Measurements from ENCODE around the gene BORCS5.

BORCS5 gene

DNA sequence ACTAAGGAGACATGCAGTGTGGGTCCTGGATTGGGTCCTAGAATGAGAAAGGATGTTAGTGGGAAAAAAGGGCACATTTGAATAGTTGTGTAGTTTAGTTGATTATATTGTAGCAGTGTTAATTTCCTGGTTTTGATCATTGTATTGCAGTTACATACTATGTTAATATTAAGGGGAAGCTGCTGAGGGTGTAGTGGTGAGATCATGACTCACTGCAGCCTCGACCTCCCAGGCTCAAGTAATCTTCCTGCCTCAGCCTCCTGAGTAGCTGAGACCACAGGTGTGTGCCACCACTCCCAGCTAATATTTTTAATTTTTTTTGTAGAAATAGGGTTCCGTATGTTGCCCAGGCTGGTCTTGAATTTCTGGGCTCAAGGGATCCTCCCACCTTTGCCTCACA is 21.7 kb downstream of the BORCS5 start:
- no peak for TF ChIP-seq POLR2AphosphoS5 (IDR thresholded peaks at IDR 0.05; ENCODE audit: low read depth, low read length)
- no peak for TF ChIP-seq SIN3A (IDR thresholded peaks at IDR 0.05; ENCODE audit: borderline replicate concordance, insufficient read depth, low read length)
- no peak for TF ChIP-seq FOXP2 (optimal IDR thresholded peaks at IDR 0.05; ENCODE audit: borderline replicate concordance, extremely low read depth, extremely low read length, insufficient read depth)
- TF ChIP-seq, protein P1, sequence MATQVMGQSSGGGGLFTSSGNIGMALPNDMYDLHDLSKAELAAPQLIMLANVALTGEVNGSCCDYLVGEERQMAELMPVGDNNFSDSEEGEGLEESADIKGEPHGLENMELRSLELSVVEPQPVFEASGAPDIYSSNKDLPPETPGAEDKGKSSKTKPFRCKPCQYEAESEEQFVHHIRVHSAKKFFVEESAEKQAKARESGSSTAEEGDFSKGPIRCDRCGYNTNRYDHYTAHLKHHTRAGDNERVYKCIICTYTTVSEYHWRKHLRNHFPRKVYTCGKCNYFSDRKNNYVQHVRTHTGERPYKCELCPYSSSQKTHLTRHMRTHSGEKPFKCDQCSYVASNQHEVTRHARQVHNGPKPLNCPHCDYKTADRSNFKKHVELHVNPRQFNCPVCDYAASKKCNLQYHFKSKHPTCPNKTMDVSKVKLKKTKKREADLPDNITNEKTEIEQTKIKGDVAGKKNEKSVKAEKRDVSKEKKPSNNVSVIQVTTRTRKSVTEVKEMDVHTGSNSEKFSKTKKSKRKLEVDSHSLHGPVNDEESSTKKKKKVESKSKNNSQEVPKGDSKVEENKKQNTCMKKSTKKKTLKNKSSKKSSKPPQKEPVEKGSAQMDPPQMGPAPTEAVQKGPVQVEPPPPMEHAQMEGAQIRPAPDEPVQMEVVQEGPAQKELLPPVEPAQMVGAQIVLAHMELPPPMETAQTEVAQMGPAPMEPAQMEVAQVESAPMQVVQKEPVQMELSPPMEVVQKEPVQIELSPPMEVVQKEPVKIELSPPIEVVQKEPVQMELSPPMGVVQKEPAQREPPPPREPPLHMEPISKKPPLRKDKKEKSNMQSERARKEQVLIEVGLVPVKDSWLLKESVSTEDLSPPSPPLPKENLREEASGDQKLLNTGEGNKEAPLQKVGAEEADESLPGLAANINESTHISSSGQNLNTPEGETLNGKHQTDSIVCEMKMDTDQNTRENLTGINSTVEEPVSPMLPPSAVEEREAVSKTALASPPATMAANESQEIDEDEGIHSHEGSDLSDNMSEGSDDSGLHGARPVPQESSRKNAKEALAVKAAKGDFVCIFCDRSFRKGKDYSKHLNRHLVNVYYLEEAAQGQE (IDR thresholded peaks at IDR 0.05; ENCODE audit: insufficient read depth in 1 of 2, low read depth in 2 of 2, low read length in 2 of 2): no peak
- TF ChIP-seq TAF1 (IDR thresholded peaks at IDR 0.05; ENCODE audit: borderline replicate concordance, insufficient read depth, low read length): no peak

DNA sequence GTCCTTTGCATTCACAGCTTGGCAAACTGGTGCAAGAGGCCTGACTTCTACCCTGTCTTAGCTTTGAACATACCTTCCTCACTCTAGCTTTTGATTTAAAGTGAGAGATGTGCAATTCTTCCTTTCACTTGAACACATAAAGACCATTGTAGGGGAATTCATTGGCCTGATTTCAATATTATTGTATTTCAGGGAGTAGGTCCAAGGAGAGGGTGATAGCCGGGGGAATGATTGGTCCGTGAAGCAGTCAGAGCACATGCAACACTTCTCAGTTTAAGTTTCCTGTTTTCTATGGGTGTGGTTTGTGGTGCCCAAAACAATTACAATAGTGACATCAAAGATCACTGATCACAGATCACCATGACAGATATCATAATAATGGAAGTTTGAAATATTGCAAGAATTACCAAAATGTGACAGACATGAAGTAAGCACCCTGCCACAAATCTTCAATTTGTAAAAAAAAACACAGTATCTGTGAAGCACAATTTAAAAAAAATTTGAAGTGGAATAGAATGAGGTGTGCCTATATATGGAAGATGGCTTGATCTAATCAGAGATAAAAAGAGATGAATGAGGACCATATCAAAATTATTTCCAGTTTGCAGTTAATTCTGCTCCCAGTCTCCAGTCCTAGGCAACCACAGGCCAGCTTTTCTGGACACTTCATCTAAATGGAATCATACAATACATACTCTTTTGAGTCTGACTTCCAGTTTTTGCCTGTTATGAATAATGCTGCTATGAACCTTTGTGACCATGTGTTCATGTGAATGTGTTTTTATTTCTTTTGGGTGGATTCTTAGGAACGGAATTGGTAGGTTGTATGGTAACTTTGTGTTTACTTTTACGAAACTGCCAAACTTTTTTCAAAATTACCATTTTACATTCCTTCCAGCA is 23.2 kb downstream of the BORCS5 start:
- TF ChIP-seq, protein P1 (IDR thresholded peaks at IDR 0.05; ENCODE audit: insufficient read depth in 1 of 2, low read depth in 2 of 2, low read length in 2 of 2): no peak
- no peak for TF ChIP-seq SIN3A (IDR thresholded peaks at IDR 0.05; ENCODE audit: borderline replicate concordance, insufficient read depth, low read length)
- no peak for TF ChIP-seq TAF1 (IDR thresholded peaks at IDR 0.05; ENCODE audit: borderline replicate concordance, insufficient read depth, low read length)
- TF ChIP-seq FOXP2 (optimal IDR thresholded peaks at IDR 0.05; ENCODE audit: borderline replicate concordance, extremely low read depth, extremely low read length, insufficient read depth): no peak
- no peak for TF ChIP-seq POLR2AphosphoS5 (IDR thresholded peaks at IDR 0.05; ENCODE audit: low read depth, low read length)

DNA sequence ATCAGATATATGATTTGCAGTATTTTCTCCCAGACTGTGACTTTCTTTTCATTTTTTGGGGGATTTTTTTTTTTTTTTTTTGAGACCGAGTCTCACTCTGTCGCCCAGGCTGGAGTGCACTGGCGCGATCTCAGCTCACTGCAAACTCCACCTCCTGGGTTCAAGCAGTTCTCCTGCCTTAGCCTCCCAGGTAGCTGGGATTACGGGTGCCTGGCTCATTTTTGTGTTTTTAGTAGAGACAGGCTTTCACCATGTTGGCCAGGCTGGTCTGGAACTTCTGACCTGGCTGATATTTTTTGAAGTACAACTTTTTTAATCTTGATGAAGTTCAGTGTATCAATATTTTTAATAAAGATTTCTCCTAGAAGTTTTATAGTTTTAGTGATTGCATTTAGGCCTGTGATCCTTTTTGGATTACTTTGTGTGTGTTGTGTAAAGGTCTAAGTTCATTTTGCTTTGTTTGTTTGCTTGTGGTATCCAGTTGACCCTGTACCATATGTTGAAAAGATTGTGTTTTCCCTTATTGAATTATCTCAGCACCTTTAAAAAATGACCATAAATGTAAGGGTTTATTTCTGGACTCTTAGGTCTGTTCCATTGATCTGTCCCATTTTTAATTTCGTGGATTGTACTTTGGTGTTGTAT is 24.2 kb downstream of the BORCS5 start:
- TF ChIP-seq SIN3A (IDR thresholded peaks at IDR 0.05; ENCODE audit: borderline replicate concordance, insufficient read depth, low read length): no peak
- TF ChIP-seq, protein P1 (IDR thresholded peaks at IDR 0.05; ENCODE audit: insufficient read depth in 1 of 2, low read depth in 2 of 2, low read length in 2 of 2): no peak

DNA sequence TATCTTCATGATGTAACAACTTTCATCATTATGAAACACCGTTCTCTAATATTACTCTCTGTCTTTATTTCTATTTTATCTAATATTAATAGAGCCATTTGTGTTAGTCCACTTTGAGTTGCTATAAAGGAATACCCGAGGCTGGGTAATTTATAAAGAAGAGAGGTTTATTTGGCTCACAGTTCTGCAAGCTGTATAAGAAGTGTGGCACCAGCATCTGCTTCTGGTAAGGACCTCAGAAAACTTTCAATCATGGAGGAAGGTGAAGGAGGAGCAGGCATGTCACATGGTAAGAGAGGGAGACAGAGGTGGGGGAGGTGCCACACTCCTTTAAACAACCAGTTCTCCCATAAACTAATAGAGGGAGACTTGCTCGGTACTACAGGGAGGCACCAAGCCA is 25.1 kb downstream of the BORCS5 start:
- TF ChIP-seq TAF1 (IDR thresholded peaks at IDR 0.05; ENCODE audit: borderline replicate concordance, insufficient read depth, low read length) (no peak), FOXP2 (optimal IDR thresholded peaks at IDR 0.05; ENCODE audit: borderline replicate concordance, extremely low read depth, extremely low read length, insufficient read depth) (no peak), SIN3A (IDR thresholded peaks at IDR 0.05; ENCODE audit: borderline replicate concordance, insufficient read depth, low read length) (no peak), POLR2AphosphoS5 (IDR thresholded peaks at IDR 0.05; ENCODE audit: low read depth, low read length) (no peak)
- TF ChIP-seq, protein P1 (IDR thresholded peaks at IDR 0.05; ENCODE audit: insufficient read depth in 1 of 2, low read depth in 2 of 2, low read length in 2 of 2): no peak

Measured in PFSK-1 (cell line).